HCT116 (cell line): ENCODE results near the gene SDK1. TPM values are rescaled to one million over a fixed set of nuclear protein-coding genes. Genes with fewer than 3 reads are reported as not detected.

Experiments used
- ATAC-seq: fragments of 200-7000 bp; cut with Tn5 transposase; 2 replicates; pipeline ENCODE4 v1.9.1; 2020; ENCODE audit warnings: mild to moderate bottlenecking, moderate library complexity
- BruUV-seq: library from RNA; stranded (reverse); fragments of 400-500 nt; replicated peaks from 2 replicates; lab custom pipeline; 2021; lab: Mats Ljungman, UMichigan
- CTCF ChIA-PET: fragments of 300-600 bp; sonication (Branson Sonifier 250); formaldehyde crosslinking; loops from one replicate; lab custom pipeline; 2021; ENCODE audit warnings: antibody characterized with exemption; lab: Charles Lee
- POLR2A ChIA-PET: fragments of 300-600, 350-600 bp; sonication (Branson Sonifier 250); formaldehyde crosslinking; loops from one replicate; lab custom pipeline; 2021; ENCODE audit warnings: antibody characterized with exemption; lab: Charles Lee
- RAD21 ChIA-PET, 2 experiments: fragments of 300-600 bp; sonication (Branson Sonifier 250); formaldehyde crosslinking; loops; one replicate each; lab custom pipeline; 2023; ENCODE audit warnings: low total read pairs in 2 of 2; ENCODE audit not compliant: uncharacterized antibody in 2 of 2, unreplicated experiment in 2 of 2, low non-redundant PET in 1 of 2; lab: Charles Lee
- DNase-seq: peaks from one replicate; pipeline ENCODE4 v3.0.0-alpha.2; 2010; ENCODE audit warnings: low read depth, low spot score
- H2AFZ ChIP-seq: fragments of 200-600 bp; shearing (Covaris generic), sonication (generic); 2 replicates; pipeline ENCODE4 v1.6.1; 2017; ENCODE audit warnings: low read depth, mixed run types, mixed read lengths, antibody characterized with exemption, low read length; ENCODE audit not compliant: poor library complexity, severe bottlenecking
- H3K27ac ChIP-seq: 2 replicates; pipeline ENCODE4 v1.5.1; 2012; ENCODE audit warnings: low read depth, low read length
- H3K27me3 ChIP-seq: fragments of 200-600 bp; sonication (generic); 2 replicates; pipeline ENCODE4 v1.6.1; 2016; ENCODE audit warnings: mixed run types, low read length, mixed read lengths; ENCODE audit not compliant: insufficient read depth
- H3K36me3 ChIP-seq, 2 experiments: fragments of 200-500 bp in 1 of 2; fragments of 200-600 bp in 1 of 2; sonication (Bioruptor generic) in 1 of 2; sonication (generic) in 1 of 2; 2 replicates each; pipeline versions ENCODE4 v1.5.1 to v1.6.1; 2014 to 2016; ENCODE audit warnings: low read length in 2 of 2, inconsistent platforms in 1 of 2, mixed read lengths in 1 of 2, mixed run types in 1 of 2; ENCODE audit not compliant: insufficient read depth in 2 of 2, control insufficient read depth in 1 of 2
- H3K4me1 ChIP-seq, 2 experiments: fragments of 200-600 bp in 1 of 2; sonication (generic) in 1 of 2; 2 replicates each; pipeline versions ENCODE4 v1.5.1 to v1.6.1; 2012 to 2017; ENCODE audit warnings: low read length in 2 of 2, inconsistent platforms in 1 of 2, mild to moderate bottlenecking in 1 of 2, mixed read lengths in 1 of 2, mixed run types in 1 of 2, moderate library complexity in 1 of 2; ENCODE audit not compliant: insufficient read depth in 2 of 2, control insufficient read depth in 1 of 2
- H3K4me2 ChIP-seq: fragments of 200-600 bp; sonication (generic); 2 replicates; pipeline ENCODE4 v1.6.1; 2017; ENCODE audit warnings: mixed run types, low read length, mixed read lengths
- H3K4me3 ChIP-seq, 2 experiments: fragments of 200-600 bp in 1 of 2; sonication (generic) in 1 of 2; replicated peaks in 1 of 2; 2 replicates each; pipeline ENCODE4 v1.5.1; 2011 to 2016; ENCODE audit warnings: low read length in 2 of 2, control low read depth in 1 of 2, low read depth in 1 of 2, mild to moderate bottlenecking in 1 of 2, mixed read lengths in 1 of 2, mixed run types in 1 of 2
- H3K79me2 ChIP-seq: fragments of 200-600 bp; sonication (generic); 2 replicates; pipeline ENCODE4 v1.6.1; 2017; ENCODE audit warnings: mild to moderate bottlenecking, mixed run types, low read length, moderate library complexity, mixed read lengths; ENCODE audit not compliant: insufficient read depth
- H3K9ac ChIP-seq: fragments of 200-600 bp; sonication (generic); 2 replicates; pipeline ENCODE4 v1.6.1; 2016; ENCODE audit warnings: low read length, mixed read lengths
- H3K9me2 ChIP-seq: fragments of 200-600 bp; sonication (generic), shearing (Covaris generic); 2 replicates; pipeline ENCODE4 v1.6.1; 2017; ENCODE audit warnings: mixed run types, mild to moderate bottlenecking, moderate library complexity; ENCODE audit not compliant: insufficient read depth
- H3K9me3 ChIP-seq, 2 experiments: fragments of 200-500 bp in 1 of 2; fragments of 200-600 bp in 1 of 2; sonication (Bioruptor generic) in 1 of 2; sonication (generic) in 1 of 2; 2 replicates each; pipeline ENCODE4 v1.6.1; 2014 to 2017; ENCODE audit warnings: low read length in 2 of 2, mixed read lengths in 2 of 2, inconsistent platforms in 1 of 2, low read depth in 1 of 2, mild to moderate bottlenecking in 1 of 2, mixed run types in 1 of 2, moderate library complexity in 1 of 2; ENCODE audit not compliant: control insufficient read depth in 1 of 2, insufficient read depth in 1 of 2
- H4K20me1 ChIP-seq: fragments of 200-600 bp; sonication (generic), shearing (Covaris generic); 2 replicates; pipeline ENCODE4 v1.6.1; 2017; ENCODE audit warnings: mixed run types, mild to moderate bottlenecking, moderate library complexity; ENCODE audit not compliant: insufficient read depth
- ATF3 ChIP-seq: IDR thresholded peaks from 2 replicates; pipeline ENCODE4 v1.6.1; 2012
- EGR1 ChIP-seq: IDR thresholded peaks from 2 replicates; pipeline ENCODE4 v1.6.1; 2012; ENCODE audit warnings: low read depth
- EZH2 ChIP-seq: fragments of 200-600 bp; sonication (generic); IDR thresholded peaks from 2 replicates; pipeline ENCODE4 v1.6.1; 2017; ENCODE audit warnings: antibody characterized with exemption, mixed run types
- EZH2phosphoT487 ChIP-seq: fragments of 200-600 bp; IDR thresholded peaks from 2 replicates; pipeline ENCODE4 v1.6.1; 2018; ENCODE audit warnings: antibody characterized with exemption, borderline replicate concordance
- FOSL1 ChIP-seq: IDR thresholded peaks from 2 replicates; pipeline ENCODE4 v1.6.1; 2012; ENCODE audit warnings: low read depth
- JUND ChIP-seq: IDR thresholded peaks from 2 replicates; pipeline ENCODE4 v1.6.1; 2012
- POLR2AphosphoS5 ChIP-seq: IDR thresholded peaks from 2 replicates; pipeline ENCODE4 v1.6.1; 2011; ENCODE audit warnings: mild to moderate bottlenecking, low read depth, low read length, moderate library complexity
- RAD21 ChIP-seq: IDR thresholded peaks from 2 replicates; pipeline ENCODE4 v1.6.1; 2012; ENCODE audit warnings: low read depth, mild to moderate bottlenecking
- REST ChIP-seq: IDR thresholded peaks from 2 replicates; pipeline ENCODE4 v1.6.1; 2012; ENCODE audit warnings: low read depth
- SIN3A ChIP-seq: IDR thresholded peaks from 2 replicates; pipeline ENCODE4 v1.6.1; 2012; ENCODE audit warnings: low read depth
- SRF ChIP-seq: IDR thresholded peaks from 2 replicates; pipeline ENCODE4 v1.6.1; 2012; ENCODE audit warnings: low read depth
- TCF7L2 ChIP-seq: IDR thresholded peaks from 2 replicates; pipeline ENCODE4 v1.7.0; 2011; ENCODE audit warnings: borderline replicate concordance, inconsistent platforms; ENCODE audit not compliant: insufficient read depth, insufficient read length; ENCODE audit errors: extremely low read depth
- YY1 ChIP-seq: IDR thresholded peaks from 2 replicates; pipeline ENCODE4 v1.6.1; 2011; ENCODE audit warnings: low read length, low read depth, moderate library complexity, mild to moderate bottlenecking; ENCODE audit not compliant: insufficient replicate concordance; ENCODE audit errors: extremely low read depth
- intact Hi-C: fragments of 100-400 bp; cut with micrococcal nuclease; formaldehyde crosslinking; loops from 2 replicates; pipeline ENCODE4 v1.10.0; 2022
- total RNA-seq: library from RNA; stranded (reverse); gene quantifications from one replicate; pipeline ENCODE4 v1.2.1, GENCODE V29; 2021; ENCODE audit not compliant: unreplicated experiment
- TF ChIP-seq, protein P1 (sequence below): IDR thresholded peaks from 2 replicates; pipeline ENCODE4 v1.6.1; 2012

Gene SDK1
- total RNA-seq, 1 experiment from 2014 or later = 0.05 TPM

- TF ChIP-seq EZH2 = no peak
- no peak for TF ChIP-seq REST
- no peak for TF ChIP-seq TCF7L2
These were observed 815.0 kb downstream of the SDK1 start (continued) for GRCh38 chr7:4115941-4116610.

DNA sequence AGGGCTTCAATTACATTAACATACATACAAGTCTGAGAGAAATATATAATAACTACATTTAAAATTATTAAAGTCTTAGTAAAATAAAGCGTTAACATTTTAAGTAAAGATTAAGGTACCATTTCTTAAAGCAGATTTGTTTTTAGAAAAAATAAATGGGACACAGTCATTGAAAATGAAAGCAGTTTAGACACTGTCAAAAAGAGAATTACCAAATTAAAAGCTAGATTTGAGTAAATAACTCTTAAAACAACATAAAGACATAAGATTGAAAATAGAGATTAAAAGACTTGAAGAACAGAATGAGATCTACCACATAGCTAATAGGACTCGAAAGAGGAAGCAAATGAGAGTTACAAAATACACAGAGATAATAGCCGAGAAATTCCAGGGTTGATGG is 818.8 kb downstream of the SDK1 start:
- ChIA-PET POLR2A (no interaction called here), CTCF (no interaction called here), RAD21 (no interaction called here)
- Histone ChIP-seq H3K4me2 (no peak overlapping the region), H3K9me2 (no peaks in the 10 kb centered on the region), H2AFZ (no peak overlapping the region), H3K27me3 (no peaks in the 10 kb centered on the region), H3K79me2 (no peaks in the 10 kb centered on the region), H3K36me3 (no peaks in the 10 kb centered on the region), H3K4me1 (no peaks in the 10 kb centered on the region), H3K9me3 (peaks cover 0 to 3% of the 10 kb centered on the region in 2 experiments; a peak in 2 of 4 replicates), H3K4me3 (no peak overlapping the region), H3K27ac (no peak overlapping the region), H3K9ac (no peak overlapping the region), H4K20me1 (no peaks in the 10 kb centered on the region)
- no peak for TF ChIP-seq FOSL1
- no peak for TF ChIP-seq EZH2
- TF ChIP-seq EGR1 = no peak
- no peak for TF ChIP-seq EZH2phosphoT487
- TF ChIP-seq SRF = no peak
- no peak for TF ChIP-seq ATF3
- TF ChIP-seq YY1 = no peak
- no peak for TF ChIP-seq POLR2AphosphoS5
- TF ChIP-seq JUND = no peak
- TF ChIP-seq SIN3A = no peak
- no peak for TF ChIP-seq RAD21
- TF ChIP-seq, protein P1, sequence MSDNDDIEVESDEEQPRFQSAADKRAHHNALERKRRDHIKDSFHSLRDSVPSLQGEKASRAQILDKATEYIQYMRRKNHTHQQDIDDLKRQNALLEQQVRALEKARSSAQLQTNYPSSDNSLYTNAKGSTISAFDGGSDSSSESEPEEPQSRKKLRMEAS = no peak
- DNase-seq (no peak), ATAC-seq (no peak)
- no TSS peak for BruUV-seq
- intact Hi-C loops = no loop called here
